Measurements from ENCODE around the gene NDUFV2.
"Not testable (repeated sequence)": the region's sequence is repeated elsewhere in the genome, so short reads cannot be mapped to it uniquely, and the experiment has no call there.

NDUFV2 gene

DNA sequence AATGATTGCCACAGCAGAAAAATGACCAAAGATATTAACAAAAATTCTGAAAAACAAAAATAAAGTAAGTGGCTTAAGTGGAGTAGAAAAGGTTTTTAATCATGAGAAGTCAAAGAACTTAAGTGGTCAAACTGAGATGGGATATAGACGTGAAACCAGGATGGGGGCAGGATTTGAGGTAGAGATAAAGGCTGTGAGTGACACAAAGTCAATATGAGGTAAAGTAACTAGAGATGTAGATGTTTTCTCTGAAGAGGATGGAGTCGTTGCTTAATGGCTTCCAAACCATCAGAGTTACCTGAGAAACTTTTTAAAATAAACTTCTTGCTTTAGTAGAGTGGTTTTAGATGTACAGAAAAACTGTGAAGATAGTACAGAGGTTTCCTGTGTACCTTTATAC, 55.3 kb downstream of the NDUFV2 start:
- DNase-seq, result no peak

DNA sequence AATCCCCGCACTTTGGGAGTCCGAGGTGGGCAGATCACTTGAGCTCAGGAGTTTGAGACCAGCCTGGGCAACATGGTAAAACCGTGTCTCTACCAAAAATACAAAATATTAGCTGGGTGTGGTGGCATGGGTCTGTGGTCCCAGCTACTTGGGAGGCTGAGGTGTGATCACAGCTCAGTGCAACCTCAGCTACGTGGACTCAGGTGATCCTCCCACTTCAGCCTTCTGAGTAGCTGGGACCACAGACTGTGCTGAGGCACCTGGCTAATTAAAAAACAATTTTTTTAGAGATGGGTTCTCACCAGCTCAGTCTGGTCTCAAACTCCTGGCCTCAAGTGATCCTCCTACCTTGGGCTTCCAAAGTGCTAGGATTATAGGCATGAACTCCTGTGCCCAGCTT, 57.5 kb downstream of the NDUFV2 start:
- no peak for DNase-seq

DNA sequence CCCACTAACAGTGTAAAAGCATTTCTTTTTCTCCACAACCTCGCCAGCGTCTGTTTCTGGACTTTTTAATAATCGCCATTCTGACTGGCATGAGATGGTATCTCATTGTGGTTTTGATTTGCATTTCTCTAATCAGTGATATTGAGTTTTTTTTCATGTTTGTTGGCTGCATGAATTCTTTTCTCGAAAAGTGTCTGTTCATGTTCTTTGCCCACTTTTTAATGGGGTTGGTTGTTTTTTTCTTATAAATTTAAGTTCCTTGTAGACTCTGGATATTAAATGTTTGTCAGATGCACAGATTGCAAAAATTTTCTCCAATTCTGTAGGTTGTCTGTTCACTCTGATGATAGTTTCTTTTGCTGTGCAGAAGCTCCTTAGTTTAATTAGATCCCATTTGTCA, 60.2 kb downstream of the NDUFV2 start:
- DNase-seq, result not testable (repeated sequence)

DNA sequence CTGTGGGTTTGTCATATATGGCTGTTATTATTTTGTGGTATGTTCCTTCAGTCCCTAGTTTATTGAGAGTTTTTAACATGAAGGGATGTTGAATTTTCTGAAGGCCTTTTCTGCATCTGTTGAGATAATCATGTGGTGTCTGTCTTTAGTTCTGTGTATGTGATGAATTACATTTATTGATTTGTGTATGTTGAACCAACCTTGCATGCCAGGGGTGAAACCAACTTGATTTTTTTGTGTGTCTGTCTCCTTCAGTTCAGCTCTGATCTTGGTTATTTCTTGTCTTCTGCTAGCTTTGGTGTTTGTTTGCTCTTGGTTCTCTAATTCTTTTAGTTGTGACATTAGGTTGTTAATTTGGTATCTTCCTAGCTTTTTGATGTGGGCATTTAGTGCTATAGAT, 61.6 kb downstream of the NDUFV2 start:
- not testable (repeated sequence) for DNase-seq

DNA sequence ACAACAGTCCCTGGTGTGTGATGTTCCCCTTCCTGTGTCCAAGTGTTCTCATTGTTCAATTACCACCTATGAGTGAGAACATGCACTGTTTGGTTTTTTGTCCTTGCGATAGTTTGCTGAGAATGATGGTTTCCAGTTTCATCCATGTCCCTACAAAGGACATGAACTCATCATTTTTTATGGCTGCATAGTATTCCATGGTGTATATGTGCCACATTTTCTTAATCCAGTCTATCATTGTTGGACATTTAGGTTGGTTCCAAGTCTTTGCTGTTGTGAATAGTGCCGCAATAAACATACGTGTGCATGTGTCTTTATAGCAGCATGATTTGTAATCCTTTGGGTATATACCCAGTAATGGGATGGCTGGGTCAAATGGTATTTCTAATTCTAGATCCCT, 63.4 kb downstream of the NDUFV2 start:
- DNase-seq, result not testable (repeated sequence)

DNA sequence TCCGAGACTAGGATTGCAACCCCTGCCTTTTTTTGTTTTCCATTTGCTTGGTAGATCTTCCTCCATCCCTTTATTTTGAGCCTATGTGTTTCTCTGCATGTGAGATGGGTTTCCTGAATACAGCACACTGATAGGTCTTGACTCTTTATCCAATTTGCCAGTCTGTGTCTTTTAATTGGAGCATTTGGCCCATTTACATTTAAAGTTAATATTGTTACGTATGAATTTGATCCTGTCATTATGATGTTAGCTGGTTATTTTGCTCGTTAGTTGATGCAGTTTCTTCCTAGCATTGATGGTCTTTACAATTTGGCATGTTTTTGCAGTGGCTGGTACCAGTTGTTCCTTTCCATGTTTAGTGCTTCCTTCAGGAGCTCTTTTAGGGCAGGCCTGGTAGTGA, 67.0 kb downstream of the NDUFV2 start:
- not testable (repeated sequence) for DNase-seq

DNA sequence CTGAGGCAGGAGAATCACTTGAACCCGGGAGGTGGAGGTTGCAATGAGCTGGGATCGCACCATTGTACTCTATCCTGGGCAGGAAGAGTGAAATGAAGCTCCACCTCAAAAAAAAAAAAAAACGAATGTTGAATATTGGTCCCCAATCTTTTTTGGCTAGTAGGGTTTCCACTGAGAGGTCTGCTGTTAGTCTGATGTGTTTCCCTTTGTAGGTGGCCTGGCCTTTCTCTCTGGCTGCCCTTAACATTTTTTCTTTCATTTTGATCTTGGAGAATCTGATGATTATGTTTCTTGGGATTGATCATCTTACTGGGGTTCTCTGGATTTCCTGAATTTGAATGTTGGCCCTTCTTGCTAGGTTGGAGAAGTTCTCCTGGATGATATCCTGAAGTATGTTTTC, 69.4 kb downstream of the NDUFV2 start:
- DNase-seq, result not testable (repeated sequence)

DNA sequence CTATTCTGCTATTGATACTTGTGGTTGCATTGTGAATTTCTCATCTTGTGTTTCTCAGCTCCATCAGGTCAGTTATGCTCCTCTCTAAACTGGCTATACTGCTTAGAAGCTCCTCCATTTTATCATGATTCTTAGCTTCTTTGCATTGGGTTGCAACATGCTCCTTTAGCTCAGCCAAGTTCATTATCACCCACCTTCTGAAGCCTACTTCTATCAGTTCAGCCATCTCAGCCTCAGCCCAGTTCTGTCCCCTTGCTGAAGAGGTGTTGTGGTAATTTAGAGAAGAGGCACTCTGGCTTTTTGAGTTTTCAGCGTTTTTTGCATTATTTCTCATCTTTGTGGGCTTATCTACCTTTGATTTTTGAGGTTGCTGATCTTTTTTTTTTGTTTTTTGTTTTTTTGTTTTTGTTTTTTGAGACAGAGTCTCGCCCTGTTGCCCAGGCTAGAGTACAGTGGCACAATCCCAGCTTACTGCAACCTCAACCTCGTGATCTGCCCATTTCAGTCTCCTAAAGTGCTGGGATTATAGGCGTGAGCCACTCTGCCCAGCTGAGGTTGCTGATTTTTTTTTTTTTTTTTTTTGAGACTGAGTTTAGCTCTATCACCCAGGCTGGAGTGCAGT, 70.1 kb downstream of the NDUFV2 start:
- DNase-seq, result no peak

DNA sequence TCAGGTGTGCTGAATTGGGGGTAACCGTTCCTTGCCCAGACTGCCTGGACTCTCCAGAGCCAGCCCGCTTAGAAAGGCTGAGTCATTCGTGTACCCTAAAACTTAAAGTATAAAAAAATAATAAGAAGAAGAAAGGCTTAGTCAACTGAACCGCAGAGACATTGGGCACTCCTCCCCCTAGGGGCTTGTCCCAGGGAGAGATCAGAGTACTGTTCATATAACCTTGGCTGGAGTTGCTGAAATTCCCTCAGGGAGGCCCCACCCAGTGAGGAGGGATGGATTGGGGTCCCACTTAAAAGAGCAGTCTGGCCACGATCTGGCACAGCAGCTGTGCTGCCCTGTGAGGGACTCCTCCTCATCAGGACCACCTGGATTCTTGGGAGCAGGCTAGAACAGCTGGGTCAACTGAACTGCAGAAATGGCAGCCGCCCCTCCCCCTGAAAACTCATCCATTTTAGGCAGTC, 71.3 kb downstream of the NDUFV2 start:
- no peak for DNase-seq

DNA sequence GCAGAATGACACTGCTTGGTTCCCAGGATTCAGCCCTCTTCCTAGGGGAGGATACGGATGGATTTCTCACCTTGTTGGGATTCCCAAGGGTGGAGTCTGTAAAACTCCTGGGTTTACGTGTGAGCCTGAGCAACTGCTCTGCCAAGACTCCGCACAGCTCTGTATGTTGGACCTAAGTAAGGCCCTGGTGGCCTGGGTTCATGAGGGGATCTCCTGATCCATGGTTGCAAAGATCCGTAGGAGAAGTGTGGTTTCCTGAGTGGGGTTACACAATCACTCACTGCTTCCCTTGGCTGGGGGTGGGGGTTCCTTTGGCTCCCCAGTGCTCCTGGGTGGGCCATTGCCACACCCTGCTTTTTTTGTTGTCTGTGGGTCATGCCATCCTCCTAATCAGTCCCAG, 71.8 kb downstream of the NDUFV2 start:
- DNase-seq, result no peak

DNA sequence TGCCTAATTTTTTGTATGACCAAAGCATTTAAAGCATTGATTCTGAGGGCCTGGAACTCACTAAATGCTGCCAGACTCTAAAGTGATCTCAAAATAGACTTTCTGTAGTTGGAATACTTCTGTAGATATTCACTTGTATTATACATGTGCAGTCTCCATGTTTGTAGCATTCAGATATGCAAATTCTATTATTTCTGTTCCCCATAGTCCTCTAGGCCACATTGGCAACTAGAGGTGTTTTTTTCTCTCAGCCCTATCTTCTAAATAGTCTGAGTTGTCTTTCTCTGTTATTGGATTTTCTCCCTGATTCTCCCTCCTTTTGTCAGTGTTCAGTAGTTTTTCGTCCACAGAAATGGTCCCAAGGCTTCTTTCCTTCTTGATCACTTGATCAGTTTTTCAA, 72.6 kb downstream of the NDUFV2 start:
- DNase-seq, result no peak

DNA sequence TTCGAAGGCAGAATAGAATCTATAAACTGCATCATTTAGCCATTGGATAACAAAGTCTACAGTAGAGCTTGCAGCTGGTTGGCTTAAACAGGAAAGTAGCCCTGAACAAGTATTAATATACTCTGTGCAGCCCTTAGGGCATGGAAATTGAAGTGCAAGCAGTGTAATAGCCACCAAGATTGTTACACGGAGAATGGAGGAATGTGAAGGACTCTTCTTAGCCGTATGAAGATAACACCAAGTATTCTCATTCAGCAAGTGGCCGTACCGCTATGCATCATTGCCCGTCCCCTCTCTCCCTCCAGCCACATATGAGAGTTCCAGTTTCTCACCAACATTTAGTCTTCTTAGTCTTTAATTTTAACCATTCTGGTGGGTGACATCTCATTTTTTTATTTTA, 74.5 kb downstream of the NDUFV2 start:
- no peak for DNase-seq

DNA sequence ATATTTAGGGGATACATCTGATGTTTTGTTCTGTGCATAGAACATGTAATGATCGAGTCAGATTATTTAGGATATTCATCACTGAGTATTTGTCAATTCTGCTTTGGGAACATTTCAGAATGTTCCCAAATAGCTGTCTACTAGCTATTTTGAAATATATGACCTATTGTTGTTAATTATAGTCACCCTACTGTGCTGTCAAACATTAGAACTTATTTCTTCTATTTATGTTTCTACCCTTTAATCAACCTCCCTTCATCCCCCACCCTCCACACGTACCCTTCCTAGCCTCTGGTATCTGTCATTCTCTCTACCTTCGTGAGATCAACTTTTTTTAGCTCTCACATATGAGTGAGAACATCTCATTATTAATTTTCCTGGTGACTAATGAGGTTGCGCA, 75.0 kb downstream of the NDUFV2 start:
- no peak for DNase-seq

DNA sequence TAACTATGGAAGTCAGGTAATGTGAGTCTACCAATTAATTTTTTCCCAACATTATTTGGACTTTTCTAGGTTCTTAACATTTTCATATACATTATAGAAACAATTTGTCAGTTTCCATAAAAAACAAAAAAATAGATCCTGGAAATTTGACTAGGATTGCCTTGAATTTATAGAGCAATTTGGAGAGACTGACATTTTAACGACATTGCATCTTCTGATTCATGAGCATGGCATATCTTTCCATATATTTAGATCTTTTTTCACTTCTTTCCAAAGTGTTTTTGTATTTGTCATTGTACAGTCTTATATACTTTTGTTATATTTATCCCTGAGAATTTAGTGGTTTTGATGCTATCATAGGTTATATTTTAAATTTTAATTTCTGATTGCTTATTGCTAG, 76.1 kb downstream of the NDUFV2 start:
- no peak for DNase-seq

DNA sequence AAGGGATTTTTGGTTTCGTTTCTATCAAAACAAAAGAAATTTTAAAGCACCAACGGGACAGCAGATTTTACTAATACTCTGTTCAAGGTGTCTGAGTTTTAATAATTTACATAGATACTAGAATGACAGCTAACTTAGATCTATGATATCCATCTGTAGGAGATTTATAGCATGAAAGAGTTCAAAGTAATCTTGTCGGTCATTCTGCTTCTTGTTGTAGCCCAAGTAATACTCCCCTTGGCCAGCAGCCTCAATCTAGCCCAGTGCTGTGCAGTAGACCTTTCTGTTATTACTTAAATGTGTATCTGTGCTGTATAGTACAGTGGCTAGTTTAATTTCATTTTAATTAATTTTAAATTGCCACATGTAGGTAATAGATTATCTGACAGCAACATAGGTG, 78.8 kb downstream of the NDUFV2 start:
- no peak for DNase-seq

DNA sequence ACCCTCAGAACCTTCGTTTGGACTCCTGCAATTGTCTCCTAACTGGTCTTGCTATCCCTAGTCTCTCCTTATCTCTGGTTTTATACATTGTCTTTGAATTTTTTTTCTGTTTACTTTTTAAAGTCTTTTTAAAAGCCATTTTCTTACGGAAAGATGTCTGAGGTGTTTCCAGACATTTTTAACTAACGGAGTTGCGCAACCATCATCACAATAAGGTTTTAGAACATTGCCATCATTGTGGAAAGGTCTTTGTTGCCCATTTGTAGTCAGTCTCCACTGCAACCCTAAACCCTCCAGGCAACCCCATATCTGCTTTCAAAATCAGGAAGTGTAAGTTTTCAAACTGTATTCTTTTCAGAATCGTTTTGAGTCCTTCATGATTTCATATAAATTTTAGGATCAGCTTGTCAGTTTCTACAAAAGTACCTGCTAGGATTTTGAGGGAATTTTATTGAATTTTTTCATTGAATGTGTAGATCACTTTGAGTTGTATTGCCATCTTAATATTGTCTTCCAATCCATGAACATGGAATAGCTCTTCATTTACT, 80.4 kb downstream of the NDUFV2 start:
- DNase-seq, result no peak

All from C1 segment of cervical spinal cord (tissue), 14 donors.